Left ventricle myocardium inferior (tissue), 1 donor: ENCODE data around the gene DYSF. TPM values are rescaled to one million over a fixed set of nuclear protein-coding genes. Genes with fewer than 3 reads are reported as not detected.
A peak's percentile ranks its signal among the peaks of the same experiment; 100 is the strongest.

Source experiments
- DNase-seq: peaks from one replicate; pipeline ENCODE4 v3.0.0-alpha.2; 2020
- H3K27ac ChIP-seq: fragments of 200-600 bp; replicated peaks from 2 replicates; pipeline ENCODE4 v1.8.0; 2021
- H3K27me3 ChIP-seq: fragments of 200-600 bp; 2 replicates; pipeline ENCODE4 v1.8.0; 2021; ENCODE audit warnings: low read depth
- H3K36me3 ChIP-seq: fragments of 200-600 bp; 2 replicates; pipeline ENCODE4 v1.8.0; 2021
- H3K4me1 ChIP-seq: fragments of 200-600 bp; 2 replicates; pipeline ENCODE4 v1.8.0; 2021
- H3K4me3 ChIP-seq: fragments of 200-600 bp; 2 replicates; pipeline ENCODE4 v1.8.0; 2021; ENCODE audit warnings: mild to moderate bottlenecking, moderate library complexity
- H3K9me3 ChIP-seq: fragments of 200-600 bp; replicated peaks from 2 replicates; pipeline ENCODE4 v1.8.0; 2021
- intact Hi-C: fragments of 100-400 bp; cut with micrococcal nuclease; formaldehyde crosslinking; loops from one replicate; pipeline ENCODE4 v1.11.0; 2022
- total RNA-seq: library from RNA; stranded (reverse); fragmentation: NEBNext Ultra II Directional; extraction: Animal tissue kit (Norgen Biotek cat#: 25700); gene quantifications from one replicate; pipeline ENCODE4 v1.2.1, GENCODE V29; 2021
- TF ChIP-seq, protein P1 (sequence below): fragments of 200-600 bp; IDR thresholded peaks from 2 replicates; pipeline ENCODE4 v1.8.0; 2021; ENCODE audit warnings: antibody characterized with exemption, mild to moderate bottlenecking, borderline replicate concordance
- donor health status: DM: no; HTN: yes; CAD: no; lungs with severe emphysema.

DYSF gene
- total RNA-seq, 1 donor from 2014 or later, result 48.2 TPM

DNA sequence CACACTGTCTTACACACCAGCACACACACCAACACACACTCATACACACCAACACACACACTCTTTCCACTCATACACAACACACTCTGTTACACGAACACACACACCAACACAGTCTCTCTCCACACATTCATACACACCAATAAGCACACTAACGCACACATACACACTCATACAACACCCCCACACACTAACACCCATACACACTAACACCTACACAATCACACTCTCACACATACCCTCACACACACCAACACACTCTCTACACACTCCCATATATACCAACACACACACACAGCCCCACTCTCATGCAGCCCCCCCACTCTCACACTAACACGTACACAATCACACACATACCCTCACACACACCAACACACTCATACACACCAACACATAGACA lies 123.8 kb downstream of the DYSF start:
- Histone ChIP-seq H3K27me3 (no peaks in the 10 kb centered on the region), H3K27ac (no peak overlapping the region), H3K36me3 (peaks cover 29% of the 10 kb centered on the region), H3K4me1 (peaks cover 24% of the 10 kb centered on the region), H3K9me3 (no peaks in the 10 kb centered on the region), H3K4me3 (no peak overlapping the region)
- no peak for DNase-seq
- TF ChIP-seq, protein P1, sequence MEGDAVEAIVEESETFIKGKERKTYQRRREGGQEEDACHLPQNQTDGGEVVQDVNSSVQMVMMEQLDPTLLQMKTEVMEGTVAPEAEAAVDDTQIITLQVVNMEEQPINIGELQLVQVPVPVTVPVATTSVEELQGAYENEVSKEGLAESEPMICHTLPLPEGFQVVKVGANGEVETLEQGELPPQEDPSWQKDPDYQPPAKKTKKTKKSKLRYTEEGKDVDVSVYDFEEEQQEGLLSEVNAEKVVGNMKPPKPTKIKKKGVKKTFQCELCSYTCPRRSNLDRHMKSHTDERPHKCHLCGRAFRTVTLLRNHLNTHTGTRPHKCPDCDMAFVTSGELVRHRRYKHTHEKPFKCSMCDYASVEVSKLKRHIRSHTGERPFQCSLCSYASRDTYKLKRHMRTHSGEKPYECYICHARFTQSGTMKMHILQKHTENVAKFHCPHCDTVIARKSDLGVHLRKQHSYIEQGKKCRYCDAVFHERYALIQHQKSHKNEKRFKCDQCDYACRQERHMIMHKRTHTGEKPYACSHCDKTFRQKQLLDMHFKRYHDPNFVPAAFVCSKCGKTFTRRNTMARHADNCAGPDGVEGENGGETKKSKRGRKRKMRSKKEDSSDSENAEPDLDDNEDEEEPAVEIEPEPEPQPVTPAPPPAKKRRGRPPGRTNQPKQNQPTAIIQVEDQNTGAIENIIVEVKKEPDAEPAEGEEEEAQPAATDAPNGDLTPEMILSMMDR, result no peak
- intact Hi-C loops, result no loop called here

DNA sequence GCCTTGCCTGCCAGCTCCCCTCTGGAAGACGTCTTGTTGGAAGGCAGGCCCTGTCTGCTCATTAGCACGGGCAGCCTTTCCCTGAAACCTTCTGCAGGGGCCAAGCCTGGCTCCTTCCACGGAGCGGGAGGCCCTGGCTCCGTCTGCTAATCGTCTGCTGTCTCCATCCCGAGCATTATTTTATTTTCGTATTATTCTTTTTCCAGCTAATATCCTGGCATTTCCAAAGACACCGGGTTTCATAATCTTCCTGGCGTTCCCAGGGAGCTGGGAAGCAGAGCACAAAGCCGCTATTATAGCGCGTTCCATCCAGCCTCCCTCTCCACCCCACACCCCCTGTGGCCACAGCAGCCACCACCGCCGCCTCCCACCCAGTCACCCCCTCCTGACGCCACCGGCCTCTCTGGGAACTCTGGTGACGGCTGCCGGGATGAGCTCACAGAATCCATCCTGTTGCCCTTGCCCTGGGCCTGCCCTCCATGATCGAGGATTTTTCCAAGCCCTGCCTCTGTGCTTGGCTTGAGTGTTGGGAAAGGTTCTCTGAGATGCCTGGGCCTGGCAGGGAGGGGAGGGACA lies 125.5 kb downstream of the DYSF start:
- peak; percentile 73 for DNase-seq
- intact Hi-C loops, result no loop called here
- Histone ChIP-seq H3K4me1 (peaks cover 24% of the 10 kb centered on the region), H3K27ac (peak overlapping the region; percentile 75), H3K36me3 (peaks cover 13% of the 10 kb centered on the region), H3K9me3 (no peaks in the 10 kb centered on the region), H3K4me3 (peak overlapping the region; percentile 21), H3K27me3 (no peaks in the 10 kb centered on the region)
- TF ChIP-seq, protein P1, result no peak

DNA sequence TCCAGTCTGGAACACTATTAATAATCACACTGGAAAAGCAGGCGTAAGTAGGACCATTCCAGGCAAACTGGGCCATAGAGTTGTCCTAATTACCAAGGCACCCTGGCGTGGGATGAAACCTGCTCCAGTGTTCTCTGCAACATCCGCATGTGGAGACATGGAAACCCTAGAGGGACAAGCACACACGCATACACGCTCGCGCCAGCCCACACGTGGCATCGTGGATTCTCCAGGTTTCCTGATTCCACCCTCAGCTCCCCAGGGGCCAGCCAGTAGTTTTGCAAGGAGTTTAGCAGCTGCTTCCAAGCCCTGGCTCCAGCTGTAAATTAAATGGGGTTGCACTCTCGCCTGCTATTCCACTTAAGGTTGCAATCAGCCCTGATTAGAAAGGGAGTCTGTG lies 127.7 kb downstream of the DYSF start:
- peak overlapping the region; percentile 75 for H3K27ac ChIP-seq
- H3K36me3 ChIP-seq, result peaks cover 12% of the 10 kb centered on the region
- intact Hi-C loops, result no loop called here

DNA sequence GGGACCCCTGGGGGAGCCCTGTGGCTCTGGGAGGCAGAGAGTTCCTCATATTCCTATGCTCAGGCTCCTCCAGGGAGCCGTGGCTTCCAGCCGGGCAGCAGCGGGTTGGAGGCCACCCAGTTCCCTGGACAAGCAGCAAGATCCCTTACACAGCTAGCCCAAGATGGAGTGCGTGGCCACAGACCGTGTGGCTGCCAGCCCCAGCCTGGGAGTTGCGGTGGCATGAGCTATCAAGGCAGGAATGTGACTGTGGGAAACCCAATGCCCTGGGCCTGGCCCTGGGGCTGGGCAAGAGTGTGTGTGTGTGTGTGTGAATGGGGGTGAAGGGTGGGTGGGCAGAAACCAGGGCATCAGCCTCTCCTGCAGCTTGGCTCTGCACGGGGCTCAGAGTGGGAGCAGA lies 130.5 kb downstream of the DYSF start:
- Histone ChIP-seq H3K27ac (no peak overlapping the region), H3K4me3 (no peak overlapping the region), H3K4me1 (peaks cover 24% of the 10 kb centered on the region), H3K36me3 (peaks cover 4% of the 10 kb centered on the region), H3K27me3 (no peaks in the 10 kb centered on the region), H3K9me3 (no peaks in the 10 kb centered on the region)
- TF ChIP-seq, protein P1, result no peak
- DNase-seq, result no peak
- intact Hi-C loops, result no loop called here

More for the DNA sequence above, 127.7 kb downstream of the DYSF start:
- DNase-seq, result peak; percentile 76
- Histone ChIP-seq H3K27me3 (no peaks in the 10 kb centered on the region), H3K4me3 (no peak overlapping the region), H3K9me3 (no peaks in the 10 kb centered on the region), H3K4me1 (peaks cover 24% of the 10 kb centered on the region)
- TF ChIP-seq, protein P1, result no peak

DNA sequence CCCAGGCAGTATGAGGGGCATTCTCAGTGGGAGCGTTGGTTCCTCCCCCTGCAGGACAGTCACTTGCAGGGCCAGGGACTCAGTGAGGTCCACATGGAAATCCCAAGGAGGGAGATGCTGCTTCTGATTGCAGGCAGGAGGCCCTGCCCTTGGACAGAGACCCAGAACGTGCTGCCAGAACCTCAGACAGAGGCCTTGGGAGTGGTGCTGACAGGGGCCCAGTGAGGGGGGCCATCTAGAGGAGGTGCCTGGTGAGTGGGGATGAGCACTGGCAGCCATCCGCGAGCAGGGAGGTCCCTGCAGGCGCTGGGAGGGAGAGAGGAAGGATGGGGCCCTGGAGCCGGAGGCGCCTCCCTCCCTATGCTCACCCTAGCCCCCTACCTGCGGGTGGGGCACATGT lies 133.1 kb downstream of the DYSF start:
- Histone ChIP-seq H3K9me3 (no peaks in the 10 kb centered on the region), H3K27me3 (no peaks in the 10 kb centered on the region), H3K4me1 (peaks cover 3% of the 10 kb centered on the region), H3K4me3 (no peak overlapping the region), H3K27ac (no peak overlapping the region), H3K36me3 (peaks cover 27% of the 10 kb centered on the region)
- intact Hi-C loops, result no loop called here
- TF ChIP-seq, protein P1, result no peak
- DNase-seq, result no peak
